Measurements from ENCODE around the gene PNMA8C.
A peak's percentile ranks its signal among the peaks of the same experiment; 100 is the strongest.
"Not testable (repeated sequence)": the region's sequence is repeated elsewhere in the genome, so short reads cannot be mapped to it uniquely, and the experiment has no call there.

Gene PNMA8C

GRCh38 chr19:46447006-46447405 is 18.3 kb upstream of the PNMA8C start:
- no peak for DNase-seq (ENCODE audit: low read depth in 2 of 2)

GRCh38 chr19:46446021-46446420 is 17.3 kb upstream of the PNMA8C start:
- no peak for DNase-seq (ENCODE audit: low read depth in 2 of 2)

- no peak for DNase-seq (ENCODE audit: low read depth in 2 of 2)
Measured at GRCh38 chr19:46442808-46443450, 14.2 kb upstream of the PNMA8C start.

- no peak for DNase-seq (ENCODE audit: low read depth in 2 of 2)
Measured at GRCh38 chr19:46441866-46442265, 13.1 kb upstream of the PNMA8C start.

- not testable (repeated sequence) for DNase-seq (ENCODE audit: low read depth in 2 of 2)
Measured at GRCh38 chr19:46435689-46436088, 7.0 kb upstream of the PNMA8C start.

GRCh38 chr19:46435009-46435408 is 6.3 kb upstream of the PNMA8C start:
- DNase-seq (ENCODE audit: low read depth in 2 of 2): no peak

GRCh38 chr19:46433470-46433869 is 4.7 kb upstream of the PNMA8C start:
- DNase-seq (ENCODE audit: low read depth in 2 of 2): not testable (repeated sequence)

GRCh38 chr19:46431824-46432223 is 3.1 kb upstream of the PNMA8C start:
- DNase-seq (ENCODE audit: low read depth in 2 of 2): no peak

GRCh38 chr19:46429999-46430398 is 1.3 kb upstream of the PNMA8C start:
- DNase-seq (ENCODE audit: low read depth in 2 of 2): no peak

- no peak for DNase-seq (ENCODE audit: low read depth in 2 of 2)
Measured at GRCh38 chr19:46427518-46428045, 1.2 kb downstream of the PNMA8C start.

- peak in 1 of 2 experiments; percentile 20 for DNase-seq (ENCODE audit: low read depth in 2 of 2)
Measured at GRCh38 chr19:46426506-46427162, 2.1 kb downstream of the PNMA8C start.

GRCh38 chr19:46426035-46426505 is 2.7 kb downstream of the PNMA8C start:
- no peak for DNase-seq (ENCODE audit: low read depth in 2 of 2)

- DNase-seq (ENCODE audit: low read depth in 2 of 2): no peak
Measured at GRCh38 chr19:46423188-46423587, 5.5 kb downstream of the PNMA8C start.

GRCh38 chr19:46422344-46422743 is 6.4 kb downstream of the PNMA8C start:
- no peak for DNase-seq (ENCODE audit: low read depth in 2 of 2)

GRCh38 chr19:46420056-46420455 is 8.7 kb downstream of the PNMA8C start:
- no peak for DNase-seq (ENCODE audit: low read depth in 2 of 2)

- not testable (repeated sequence) for DNase-seq (ENCODE audit: low read depth in 2 of 2)
Measured at GRCh38 chr19:46415804-46416709, 12.7 kb downstream of the PNMA8C start.

- DNase-seq (ENCODE audit: low read depth in 2 of 2): not testable (repeated sequence)
Measured at GRCh38 chr19:46414899-46415298, 13.8 kb downstream of the PNMA8C start.

GRCh38 chr19:46413262-46414031 is 15.3 kb downstream of the PNMA8C start, which contains the start of gene CCDC8:
TSS of gene CCDC8 (minus strand) at chr19:46413564. CDS start at chr19:46412810, 754 bp downstream.
- no peak for DNase-seq (ENCODE audit: low read depth in 2 of 2)

- no peak for DNase-seq (ENCODE audit: low read depth in 2 of 2)
Measured at GRCh38 chr19:46412650-46413261, 16.0 kb downstream of the PNMA8C start.

- no peak for DNase-seq (ENCODE audit: low read depth in 2 of 2)
Measured at GRCh38 chr19:46411925-46412649, 16.6 kb downstream of the PNMA8C start.

All from stimulated activated CD4-positive, alpha-beta T cell treated with anti-CD3 and anti-CD28 coated beads, Interleukin-12 subunit alpha, Interleukin-12 subunit beta, amount 100 ng/mL, for 24 hours (primary cell).